ENCODE measurements around the gene CAPN5.

DNA sequence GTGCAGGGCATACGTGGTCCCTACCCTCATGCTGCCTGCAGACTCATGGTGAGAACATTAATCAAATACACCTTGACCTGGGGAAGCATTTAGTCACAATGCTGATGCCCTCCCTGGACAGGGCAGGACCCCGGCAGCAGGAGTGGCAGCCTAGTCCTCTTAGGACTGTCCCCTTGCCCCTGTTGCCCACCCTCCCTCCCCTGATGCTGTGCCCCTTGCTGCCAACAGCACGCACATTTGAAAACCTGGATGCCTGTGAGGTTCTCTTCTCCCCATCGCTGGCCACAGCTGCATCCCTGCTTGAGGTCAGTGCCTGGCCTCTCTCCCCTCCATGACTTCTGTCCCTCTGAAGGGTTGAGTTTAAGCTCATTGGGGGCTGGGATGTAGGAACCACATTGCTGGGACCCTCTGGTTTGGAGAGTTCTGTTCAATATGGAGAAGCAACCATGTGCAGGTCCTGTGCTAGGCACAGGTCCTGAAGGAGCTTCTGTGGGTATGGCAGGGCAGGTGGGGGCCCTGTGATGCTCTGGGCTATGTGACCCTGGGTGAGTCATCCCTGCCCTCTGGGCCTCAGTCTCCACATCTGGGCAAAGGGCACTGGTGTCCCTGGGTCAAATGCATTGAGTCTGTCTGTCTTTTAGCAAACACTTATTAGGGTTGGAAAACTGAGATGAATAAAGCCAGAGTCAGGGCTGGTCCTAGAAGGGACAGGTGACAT, 92.6 kb downstream of the CAPN5 start:
- TF ChIP-seq, protein P1, sequence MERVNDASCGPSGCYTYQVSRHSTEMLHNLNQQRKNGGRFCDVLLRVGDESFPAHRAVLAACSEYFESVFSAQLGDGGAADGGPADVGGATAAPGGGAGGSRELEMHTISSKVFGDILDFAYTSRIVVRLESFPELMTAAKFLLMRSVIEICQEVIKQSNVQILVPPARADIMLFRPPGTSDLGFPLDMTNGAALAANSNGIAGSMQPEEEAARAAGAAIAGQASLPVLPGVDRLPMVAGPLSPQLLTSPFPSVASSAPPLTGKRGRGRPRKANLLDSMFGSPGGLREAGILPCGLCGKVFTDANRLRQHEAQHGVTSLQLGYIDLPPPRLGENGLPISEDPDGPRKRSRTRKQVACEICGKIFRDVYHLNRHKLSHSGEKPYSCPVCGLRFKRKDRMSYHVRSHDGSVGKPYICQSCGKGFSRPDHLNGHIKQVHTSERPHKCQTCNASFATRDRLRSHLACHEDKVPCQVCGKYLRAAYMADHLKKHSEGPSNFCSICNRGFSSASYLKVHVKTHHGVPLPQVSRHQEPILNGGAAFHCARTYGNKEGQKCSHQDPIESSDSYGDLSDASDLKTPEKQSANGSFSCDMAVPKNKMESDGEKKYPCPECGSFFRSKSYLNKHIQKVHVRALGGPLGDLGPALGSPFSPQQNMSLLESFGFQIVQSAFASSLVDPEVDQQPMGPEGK (CRISPR knock-in tag; IDR thresholded peaks at IDR 0.05; ENCODE audit: borderline replicate concordance): no peak
- TF ChIP-seq ESRRG (CRISPR knock-in tag; IDR thresholded peaks at IDR 0.05) (no peak), BACH2 (CRISPR knock-in tag; IDR thresholded peaks at IDR 0.05; ENCODE audit: borderline replicate concordance) (no peak), ZFP3 (CRISPR knock-in tag; IDR thresholded peaks at IDR 0.05) (no peak), RARB (CRISPR knock-in tag; IDR thresholded peaks at IDR 0.05) (no peak), TOX (CRISPR knock-in tag; IDR thresholded peaks at IDR 0.05; ENCODE audit: borderline replicate concordance) (no peak)
- TF ChIP-seq, protein P2, sequence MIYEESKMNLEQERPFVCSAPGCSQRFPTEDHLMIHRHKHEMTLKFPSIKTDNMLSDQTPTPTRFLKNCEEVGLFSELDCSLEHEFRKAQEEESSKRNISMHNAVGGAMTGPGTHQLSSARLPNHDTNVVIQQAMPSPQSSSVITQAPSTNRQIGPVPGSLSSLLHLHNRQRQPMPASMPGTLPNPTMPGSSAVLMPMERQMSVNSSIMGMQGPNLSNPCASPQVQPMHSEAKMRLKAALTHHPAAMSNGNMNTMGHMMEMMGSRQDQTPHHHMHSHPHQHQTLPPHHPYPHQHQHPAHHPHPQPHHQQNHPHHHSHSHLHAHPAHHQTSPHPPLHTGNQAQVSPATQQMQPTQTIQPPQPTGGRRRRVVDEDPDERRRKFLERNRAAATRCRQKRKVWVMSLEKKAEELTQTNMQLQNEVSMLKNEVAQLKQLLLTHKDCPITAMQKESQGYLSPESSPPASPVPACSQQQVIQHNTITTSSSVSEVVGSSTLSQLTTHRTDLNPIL (CRISPR knock-in tag; IDR thresholded peaks at IDR 0.05; ENCODE audit: low read depth): no peak

All from SK-N-SH treated with all-trans-retinoic acid at 6 μM for 48 hours (cell line).